Umbilical cord (tissue), 2 donors: ENCODE data around the gene FAM111A. TPM values are rescaled to one million over a fixed set of nuclear protein-coding genes. Genes with fewer than 3 reads are reported as not detected.
"Not testable (repeated sequence)": the region's sequence is repeated elsewhere in the genome, so short reads cannot be mapped to it uniquely, and the experiment has no call there.

ENCODE experiments used
- DNase-seq: peaks from one replicate; pipeline ENCODE4 v3.0.0-alpha.2; 2015; ENCODE audit warnings: low spot score
- total RNA-seq: library from RNA; depleted of rRNA; stranded (reverse); fragments of >200 nt; gene quantifications from one replicate; pipeline ENCODE4 v1.2.3, GENCODE V29; 2014; ENCODE audit warnings: low replicate concordance; ENCODE audit not compliant: insufficient read depth

Gene FAM111A
- 57.5 TPM for total RNA-seq

GRCh38 chr11:59142530-59143507 is at the start of gene FAM111A:
TSS of gene FAM111A (plus strand) at chr11:59142856. CDS start at chr11:59148873, 6,017 bp downstream.
- DNase-seq: peak; percentile 95

GRCh38 chr11:59093576-59093975 is 49.1 kb upstream of the FAM111A start:
- DNase-seq: not testable (repeated sequence)

DNA sequence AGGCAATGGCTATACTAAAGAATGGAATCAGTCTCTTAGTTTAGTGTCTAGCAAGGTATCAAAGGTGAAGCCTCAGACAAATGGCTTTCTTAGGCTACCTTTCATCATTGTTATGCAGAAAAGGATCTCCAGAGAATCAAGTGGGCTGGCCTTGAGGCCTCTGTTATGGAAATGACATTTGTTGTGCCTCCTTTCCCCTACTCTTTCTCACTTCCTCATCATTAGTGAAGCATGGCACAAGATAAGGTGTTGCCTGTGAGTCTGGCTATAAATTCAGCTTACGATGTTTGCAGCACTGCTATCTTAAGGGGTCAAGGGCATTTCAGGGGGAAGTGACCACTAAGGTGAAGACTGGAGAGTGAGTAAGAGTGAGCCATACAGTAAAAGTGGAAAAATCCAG is 47.4 kb upstream of the FAM111A start:
- DNase-seq: not testable (repeated sequence)

DNA sequence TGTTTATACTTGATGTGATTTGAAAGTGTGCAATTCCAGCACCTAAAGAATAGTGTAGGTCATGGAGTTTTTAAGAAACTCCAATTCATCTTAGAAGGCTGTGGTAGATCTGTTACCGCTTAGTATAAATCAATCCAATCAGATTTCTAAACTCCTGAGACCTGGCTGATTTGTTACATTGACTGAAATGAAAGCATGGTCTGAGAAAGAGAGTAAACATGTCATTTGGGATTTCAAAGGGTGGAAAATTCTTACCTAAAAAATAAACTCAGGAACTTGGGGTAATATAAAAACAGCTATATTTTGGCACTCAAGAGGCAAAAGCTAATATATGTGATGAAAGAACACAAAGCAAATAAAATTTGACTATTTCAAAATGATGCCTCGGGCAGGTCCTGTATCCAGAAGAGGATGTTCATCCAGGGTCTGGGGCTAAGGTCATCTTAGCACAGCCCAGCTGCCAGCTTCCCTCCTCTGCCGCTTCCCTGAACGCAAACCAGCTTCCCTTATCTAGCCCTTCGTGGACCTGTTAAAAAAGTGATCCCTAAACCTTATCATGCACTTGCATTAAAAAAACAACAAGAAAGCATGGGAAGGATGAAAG is 46.6 kb upstream of the FAM111A start:
- not testable (repeated sequence) for DNase-seq

GRCh38 chr11:59097113-59097708 is 45.4 kb upstream of the FAM111A start:
- peak; percentile 56 for DNase-seq

DNA sequence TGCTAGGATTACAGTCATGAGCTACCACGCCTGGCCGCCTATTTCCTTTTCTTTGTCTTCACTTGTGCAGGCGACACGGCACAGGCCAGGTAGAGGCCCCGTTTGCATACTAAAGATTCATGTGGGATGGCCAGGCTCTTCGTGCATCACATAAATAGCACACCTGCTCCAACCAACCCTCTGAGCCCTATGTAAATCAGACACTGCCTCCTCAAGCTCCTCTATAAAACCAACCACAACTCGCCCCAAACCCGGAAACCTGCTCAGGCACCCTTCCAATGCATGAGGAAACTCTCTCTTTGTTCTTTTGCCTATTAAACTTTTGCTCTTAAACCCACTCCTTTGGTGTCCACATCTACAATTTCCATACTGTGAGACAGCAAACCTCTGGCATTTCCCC is 44.7 kb upstream of the FAM111A start:
- DNase-seq: not testable (repeated sequence)

DNA sequence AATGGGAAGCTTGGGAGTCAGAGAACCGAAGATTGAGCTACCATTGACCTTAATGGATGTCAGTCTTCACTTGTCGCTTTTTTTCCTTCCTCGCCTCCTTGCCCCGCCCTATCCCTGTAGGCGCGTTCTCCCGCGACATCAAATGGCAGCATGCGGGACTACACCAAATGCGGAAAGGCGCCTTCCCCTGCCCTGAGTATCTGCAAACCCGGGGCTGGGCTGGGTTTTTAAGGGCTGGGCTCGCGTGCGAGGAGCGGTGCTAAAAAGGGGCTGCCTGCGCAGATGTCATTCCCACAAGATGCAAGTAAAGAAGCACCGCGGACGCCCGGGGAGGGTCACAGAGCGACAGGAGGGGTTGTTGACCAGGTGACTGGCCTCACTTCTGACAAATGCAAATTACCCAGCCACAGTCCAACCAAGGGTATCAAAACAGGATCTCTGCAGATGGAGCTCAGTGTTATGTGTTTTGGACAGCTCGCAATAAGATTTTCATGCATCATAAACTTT is 40.3 kb upstream of the FAM111A start:
- DNase-seq: peak; percentile 55

DNA sequence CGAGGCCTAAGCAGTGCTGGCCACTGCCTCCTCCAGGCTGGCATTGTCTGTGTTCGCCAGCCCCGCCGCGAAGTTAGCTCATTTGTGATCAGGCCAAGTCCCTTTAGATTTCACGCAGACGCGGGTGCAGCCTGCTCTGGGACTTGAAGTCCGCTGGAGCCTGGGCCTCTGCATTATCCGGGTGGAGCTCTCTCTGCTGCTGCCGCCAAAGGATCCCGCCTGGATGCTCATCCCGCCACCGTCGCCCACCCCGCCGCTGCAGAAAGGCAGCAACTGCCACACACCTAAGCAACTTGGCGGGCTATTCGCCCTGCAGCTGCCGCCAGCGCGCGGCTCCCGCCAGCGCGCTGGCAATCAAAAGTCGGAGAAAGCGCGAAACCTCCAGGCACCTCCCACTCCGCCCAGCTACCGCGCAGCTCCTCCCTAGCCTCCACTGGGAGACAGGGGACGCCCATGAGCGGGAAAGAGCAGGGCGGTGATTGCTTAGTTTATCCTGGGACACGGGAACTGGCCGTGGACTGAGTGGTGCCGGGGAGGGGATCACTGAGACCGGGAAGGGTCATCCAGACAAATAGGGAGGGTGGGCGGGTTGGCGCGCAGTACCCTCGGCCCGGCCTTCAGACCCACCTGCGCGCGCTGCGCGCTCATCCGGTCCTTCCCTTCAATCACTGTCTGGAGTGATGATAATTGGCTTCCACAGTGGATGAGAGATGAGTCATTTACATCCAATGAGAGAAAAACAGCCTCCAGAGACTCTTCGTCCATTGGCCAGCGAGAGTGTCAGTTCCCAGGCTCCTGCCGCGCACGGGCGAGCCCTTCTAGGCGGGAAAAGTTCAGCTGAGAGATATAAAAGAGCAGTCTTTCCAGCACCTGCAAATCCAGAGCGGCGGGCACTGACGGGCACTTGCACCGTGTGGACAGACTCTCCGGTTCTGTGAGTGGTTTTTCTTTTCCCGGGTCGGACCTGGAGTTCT is 36.0 kb upstream of the FAM111A start, which contains the start of gene FAM111B:
TSS of gene FAM111B (plus strand) at position 875 of the 974 bp plus-strand sequence. CDS start 2,389 bp downstream, outside the sequence.
- DNase-seq: peak; percentile 96

GRCh38 chr11:59107721-59108120 is 34.9 kb upstream of the FAM111A start:
- not testable (repeated sequence) for DNase-seq

DNA sequence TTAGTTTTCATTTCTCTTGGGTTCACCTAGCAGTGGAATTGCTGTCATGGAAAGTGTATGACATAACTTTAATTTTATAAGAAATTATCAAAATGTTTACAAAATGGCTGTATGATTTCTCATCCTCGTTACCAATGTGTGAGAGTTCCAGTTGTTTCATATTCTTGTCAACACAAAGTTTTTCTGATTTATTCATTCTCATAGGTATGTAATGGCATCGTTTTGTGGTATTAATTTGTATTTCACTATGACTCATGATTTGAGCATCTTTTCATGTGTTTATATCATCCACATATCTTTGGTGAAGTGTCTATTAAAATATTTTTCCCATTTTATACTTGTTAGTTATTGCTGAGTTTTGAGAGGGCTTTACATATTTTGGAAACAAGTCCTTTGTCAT is 30.2 kb upstream of the FAM111A start:
- no peak for DNase-seq

GRCh38 chr11:59114344-59114743 is 28.3 kb upstream of the FAM111A start:
- no peak for DNase-seq

DNA sequence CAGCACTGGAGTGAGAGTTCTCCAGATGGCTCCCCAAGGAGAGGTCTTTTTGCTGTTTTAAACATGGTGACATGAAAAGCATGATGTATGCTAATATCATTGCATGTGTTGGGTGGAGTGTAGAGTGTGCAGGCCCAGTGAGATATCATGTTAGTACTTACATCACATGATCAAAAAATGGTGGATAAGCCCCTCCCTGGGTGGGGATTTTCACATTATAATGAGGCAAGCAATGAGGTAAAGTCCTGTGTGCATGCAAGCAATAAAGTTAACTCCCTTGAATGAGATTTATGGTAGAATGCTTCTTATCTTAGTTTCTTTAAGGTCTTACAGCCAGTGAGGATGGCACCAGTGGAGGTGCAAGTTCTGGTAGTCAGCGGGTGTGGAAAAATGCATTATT is 27.1 kb upstream of the FAM111A start:
- no peak for DNase-seq

GRCh38 chr11:59117774-59118173 is 24.9 kb upstream of the FAM111A start:
- no peak for DNase-seq

DNA sequence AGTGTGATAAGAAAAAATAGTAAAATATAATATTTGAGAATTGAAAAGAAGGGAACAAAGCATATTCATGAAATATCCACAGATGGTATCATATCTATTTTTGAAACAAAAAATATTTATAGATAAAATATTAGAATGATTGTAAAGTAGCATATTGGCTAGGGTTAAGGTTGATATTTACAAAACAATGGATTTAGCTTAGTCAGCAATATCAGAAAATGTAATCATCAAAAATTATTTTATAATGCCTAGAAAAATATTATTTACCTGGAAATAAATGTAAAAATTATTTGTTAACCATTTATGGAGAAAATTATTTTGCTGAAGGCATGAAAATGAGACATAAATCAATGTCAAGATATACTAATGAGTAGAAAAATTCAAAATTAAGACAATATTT is 22.8 kb upstream of the FAM111A start:
- no peak for DNase-seq

GRCh38 chr11:59135648-59136461 is 6.8 kb upstream of the FAM111A start:
- DNase-seq: peak; percentile 77

- not testable (repeated sequence) for DNase-seq
Measured at GRCh38 chr11:59136551-59136950, 6.1 kb upstream of the FAM111A start.

GRCh38 chr11:59137190-59137589 is 5.5 kb upstream of the FAM111A start:
- DNase-seq: no peak

GRCh38 chr11:59138643-59139042 is 4.0 kb upstream of the FAM111A start:
- DNase-seq: no peak

DNA sequence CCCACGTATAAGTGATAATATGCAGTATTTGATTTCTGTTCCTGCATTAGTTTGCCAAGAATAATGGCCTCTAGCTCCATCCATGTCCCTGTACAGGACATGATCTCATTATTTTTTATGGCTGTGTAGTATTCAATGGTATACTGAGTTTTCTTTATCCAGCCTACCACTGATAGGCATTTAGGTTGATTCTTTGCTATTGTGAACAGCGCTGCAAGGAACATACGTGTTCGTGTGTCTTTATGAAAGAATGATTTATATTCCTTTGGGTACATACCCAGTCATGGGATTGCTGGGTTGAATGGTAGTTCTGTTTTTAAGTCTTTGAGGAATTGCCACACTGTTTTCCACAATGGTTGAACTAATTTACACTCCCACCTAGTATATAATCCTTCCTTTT is 1.5 kb upstream of the FAM111A start:
- DNase-seq: no peak
